Parathyroid adenoma (tissue), 2 donors: ENCODE data around the gene ERH.

Experiments used
- H2AFZ ChIP-seq: fragments of 300-600 bp; sonication (generic); one replicate; pipeline ENCODE4 v1.7.0; 2017; ENCODE audit warnings: antibody characterized with exemption, mild to moderate bottlenecking
- H3K27ac ChIP-seq: fragments of 300-600 bp; sonication (generic); one replicate; pipeline ENCODE4 v1.7.0; 2017
- H3K27me3 ChIP-seq: fragments of 300-600 bp; sonication (generic); one replicate; pipeline ENCODE4 v1.7.0; 2017; ENCODE audit warnings: low read length; ENCODE audit not compliant: control insufficient read depth, insufficient read depth
- H3K36me3 ChIP-seq: fragments of 300-600 bp; sonication (generic); one replicate; pipeline ENCODE4 v1.7.0; 2017; ENCODE audit warnings: low read length; ENCODE audit not compliant: control insufficient read depth, insufficient read depth
- H3K4me1 ChIP-seq: fragments of 300-600 bp; sonication (generic); one replicate; pipeline ENCODE4 v1.7.0; 2017; ENCODE audit warnings: control low read depth
- H3K4me2 ChIP-seq: fragments of 300-600 bp; sonication (generic); one replicate; pipeline ENCODE4 v1.7.0; 2017; ENCODE audit warnings: low read length
- H3K4me3 ChIP-seq: fragments of 300-600 bp; sonication (generic); one replicate; pipeline ENCODE4 v1.7.0; 2017; ENCODE audit warnings: low read depth, low read length
- H3K79me2 ChIP-seq: fragments of 300-600 bp; sonication (generic); one replicate; pipeline ENCODE4 v1.7.0; 2017; ENCODE audit warnings: control low read depth
- H3K9ac ChIP-seq: fragments of 300-600 bp; sonication (generic); one replicate; pipeline ENCODE4 v1.7.0; 2017; ENCODE audit warnings: mild to moderate bottlenecking
- H3K9me3 ChIP-seq: fragments of 300-600 bp; sonication (generic); one replicate; pipeline ENCODE4 v1.7.0; 2017; ENCODE audit warnings: low read length; ENCODE audit not compliant: control insufficient read depth
- TF ChIP-seq, protein P1 (sequence below): fragments of 300-600 bp; sonication (generic); IDR thresholded peaks from one replicate; pipeline ENCODE4 v1.7.0; 2017; ENCODE audit warnings: antibody characterized with exemption, mild to moderate bottlenecking
- donor health status: primary hyperparathyroidism.

Gene ERH

GRCh38 chr14:69337984-69338383 is 60.1 kb downstream of the ERH start:
- Histone ChIP-seq H3K27ac (no peak overlapping the region), H3K79me2 (no peaks in the 10 kb centered on the region), H3K4me2 (no peak overlapping the region), H2AFZ (no peak overlapping the region), H3K36me3 (no peaks in the 10 kb centered on the region), H3K9ac (no peak overlapping the region), H3K4me3 (no peak overlapping the region), H3K27me3 (no peaks in the 10 kb centered on the region), H3K4me1 (peaks cover 14% of the 10 kb centered on the region), H3K9me3 (no peaks in the 10 kb centered on the region)
- TF ChIP-seq, protein P1, sequence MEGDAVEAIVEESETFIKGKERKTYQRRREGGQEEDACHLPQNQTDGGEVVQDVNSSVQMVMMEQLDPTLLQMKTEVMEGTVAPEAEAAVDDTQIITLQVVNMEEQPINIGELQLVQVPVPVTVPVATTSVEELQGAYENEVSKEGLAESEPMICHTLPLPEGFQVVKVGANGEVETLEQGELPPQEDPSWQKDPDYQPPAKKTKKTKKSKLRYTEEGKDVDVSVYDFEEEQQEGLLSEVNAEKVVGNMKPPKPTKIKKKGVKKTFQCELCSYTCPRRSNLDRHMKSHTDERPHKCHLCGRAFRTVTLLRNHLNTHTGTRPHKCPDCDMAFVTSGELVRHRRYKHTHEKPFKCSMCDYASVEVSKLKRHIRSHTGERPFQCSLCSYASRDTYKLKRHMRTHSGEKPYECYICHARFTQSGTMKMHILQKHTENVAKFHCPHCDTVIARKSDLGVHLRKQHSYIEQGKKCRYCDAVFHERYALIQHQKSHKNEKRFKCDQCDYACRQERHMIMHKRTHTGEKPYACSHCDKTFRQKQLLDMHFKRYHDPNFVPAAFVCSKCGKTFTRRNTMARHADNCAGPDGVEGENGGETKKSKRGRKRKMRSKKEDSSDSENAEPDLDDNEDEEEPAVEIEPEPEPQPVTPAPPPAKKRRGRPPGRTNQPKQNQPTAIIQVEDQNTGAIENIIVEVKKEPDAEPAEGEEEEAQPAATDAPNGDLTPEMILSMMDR, result no peak

DNA sequence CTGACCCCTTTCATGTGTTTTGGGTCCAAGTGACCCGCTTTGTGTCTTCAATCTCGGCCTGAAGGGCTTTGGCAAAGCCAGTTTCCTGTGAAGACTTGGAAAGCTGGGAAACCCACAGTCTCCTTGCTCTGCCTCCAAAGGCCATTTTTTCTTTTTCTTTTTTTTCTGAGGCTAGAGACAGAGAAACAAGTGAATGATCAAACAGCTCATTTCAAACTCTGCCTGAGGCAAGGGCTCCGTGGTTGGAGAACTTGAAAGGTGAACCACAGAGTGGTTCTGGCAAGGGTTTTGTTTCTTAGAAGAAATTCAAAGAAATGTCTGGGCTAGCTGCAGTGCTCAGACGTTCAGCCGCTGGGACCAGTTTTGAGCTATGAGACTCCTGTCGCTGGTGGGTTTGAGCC is 62.7 kb downstream of the ERH start:
- H3K27ac ChIP-seq, result no peak overlapping the region
- H3K36me3 ChIP-seq, result no peaks in the 10 kb centered on the region
- no peak overlapping the region for H2AFZ ChIP-seq
- no peaks in the 10 kb centered on the region for H3K9me3 ChIP-seq
- H3K4me1 ChIP-seq, result peaks cover under 1% of the 10 kb centered on the region
- H3K9ac ChIP-seq, result no peak overlapping the region
- no peak overlapping the region for H3K4me3 ChIP-seq
- H3K4me2 ChIP-seq, result no peak overlapping the region
- H3K27me3 ChIP-seq, result no peaks in the 10 kb centered on the region
- H3K79me2 ChIP-seq, result no peaks in the 10 kb centered on the region
- TF ChIP-seq, protein P1, result no peak

GRCh38 chr14:69334576-69334975 is 63.5 kb downstream of the ERH start:
- Histone ChIP-seq H3K27ac (no peak overlapping the region), H2AFZ (no peak overlapping the region), H3K36me3 (no peaks in the 10 kb centered on the region), H3K27me3 (no peaks in the 10 kb centered on the region), H3K4me1 (no peaks in the 10 kb centered on the region), H3K9me3 (no peaks in the 10 kb centered on the region), H3K9ac (no peak overlapping the region), H3K4me2 (no peak overlapping the region), H3K79me2 (no peaks in the 10 kb centered on the region), H3K4me3 (no peak overlapping the region)
- TF ChIP-seq, protein P1, result no peak

GRCh38 chr14:69333791-69334337 is 64.2 kb downstream of the ERH start:
- Histone ChIP-seq H3K36me3 (no peaks in the 10 kb centered on the region), H3K4me2 (no peak overlapping the region), H3K79me2 (no peaks in the 10 kb centered on the region), H2AFZ (no peak overlapping the region), H3K9ac (no peak overlapping the region), H3K9me3 (no peaks in the 10 kb centered on the region), H3K4me1 (no peaks in the 10 kb centered on the region), H3K4me3 (no peak overlapping the region), H3K27ac (no peak overlapping the region), H3K27me3 (no peaks in the 10 kb centered on the region)
- TF ChIP-seq, protein P1, result no peak

- no peaks in the 10 kb centered on the region for H3K36me3 ChIP-seq
- no peak overlapping the region for H2AFZ ChIP-seq
These were observed 65.2 kb downstream of the ERH start for GRCh38 chr14:69332782-69333395.

More at GRCh38 chr14:69332782-69333395, 65.2 kb downstream of the ERH start:
- Histone ChIP-seq H3K27ac (no peak overlapping the region), H3K79me2 (no peaks in the 10 kb centered on the region), H3K27me3 (no peaks in the 10 kb centered on the region), H3K4me3 (no peak overlapping the region), H3K9me3 (no peaks in the 10 kb centered on the region), H3K9ac (no peak overlapping the region), H3K4me2 (no peak overlapping the region), H3K4me1 (no peaks in the 10 kb centered on the region)
- TF ChIP-seq, protein P1, result no peak
